ENCODE results near the gene RAB3IL1. TPM values are rescaled to one million over a fixed set of nuclear protein-coding genes. Genes with fewer than 3 reads are reported as not detected.

Gene RAB3IL1
- total and polyA plus RNA-seq, 2 of the 13 experiments (the other 11 are each of a cell fraction or from before 2014, with no cell fraction given) = 1.2 to 2.0 TPM

- Histone ChIP-seq H3K79me2 (ENCODE audit: insufficient read depth, low read length) (no peaks in the 10 kb centered on the region), H3K4me2 (ENCODE audit: low read depth, low read length) (no peak overlapping the region), H3K36me3 (replicated peaks in 1 of 2; ENCODE audit: control insufficient read depth in 1 of 2, insufficient read depth in 2 of 2, low read length in 2 of 2) (no peaks in the 10 kb centered on the region; a peak in 1 of 5 replicates), H3K4me1 (ENCODE audit: insufficient read depth, low read length) (peaks cover 9% of the 10 kb centered on the region; the same call in 1 of the 2 replicates), H3K27me3 (ENCODE audit: control insufficient read depth in 1 of 2, insufficient read depth in 2 of 2, low read length in 2 of 2) (0 out of 5 replicates have a peak, but pooled peaks cover 0 to 6% of the 10 kb centered on the region in 2 experiments), H3K4me3 (replicated peaks in 1 of 3; ENCODE audit: insufficient read depth in 1 of 3, low read depth in 2 of 3, low read length in 3 of 3) (no peak overlapping the region), H3K27ac (ENCODE audit: extremely low read length, insufficient read depth, low read length) (no peak overlapping the region), H3K9me3 (ENCODE audit: low read length) (no peaks in the 10 kb centered on the region), H3K9ac (ENCODE audit: insufficient read depth, low read depth, low read length) (no peak overlapping the region), H4K20me1 (ENCODE audit: insufficient read depth, low read length) (no peaks in the 10 kb centered on the region), H2AFZ (ENCODE audit: low read length) (no peak overlapping the region)
- ATAC-seq = no peak
- DNase-seq (ENCODE audit: low spot score) = no peak
- intact Hi-C loops (cut with micrococcal nuclease; ENCODE audit: unreplicated experiment) = no loop called here
- no TSS peak for BruUV-seq (replicated peaks)
- no peak for FAIRE-seq
- ChIA-PET POLR2A (no interaction called here), CTCF (ENCODE audit: low intra/inter-chr PET ratio, low total read pairs) (no interaction called here)
- WGBS (ENCODE audit: low lambda C conversion rate) = 97% methylated on average over 11 of the region's 14 CpGs
- TF ChIP-seq BHLHE40 (IDR thresholded peaks at IDR 0.05; ENCODE audit: low read length) (no peak), LRRFIP1 (CRISPR knock-in tag; conservative IDR thresholded peaks at IDR 0.05) (no peak), E2F5 (CRISPR knock-in tag; conservative IDR thresholded peaks at IDR 0.05) (no peak), PBX2 (CRISPR knock-in tag; IDR thresholded peaks at IDR 0.05) (no peak), ZNF230 (CRISPR knock-in tag; IDR thresholded peaks at IDR 0.05) (no peak), ZNF704 (CRISPR knock-in tag; IDR thresholded peaks at IDR 0.05; ENCODE audit: borderline replicate concordance) (no peak), ZNF580 (CRISPR knock-in tag; IDR thresholded peaks at IDR 0.05; ENCODE audit: borderline replicate concordance, low read depth) (no peak), POLR2AphosphoS2 (IDR thresholded peaks at IDR 0.05; ENCODE audit: low read depth, low read length) (no peak), MBNL3 (CRISPR knock-in tag; conservative IDR thresholded peaks at IDR 0.05) (no peak), HOXA7 (CRISPR knock-in tag; IDR thresholded peaks at IDR 0.05) (no peak), THAP11 (CRISPR knock-in tag; IDR thresholded peaks at IDR 0.05) (no peak), RFX1 (IDR thresholded peaks at IDR 0.05) (no peak), AGO2 (optimal IDR thresholded peaks at IDR 0.05; ENCODE audit: low read depth, low read length) (no peak), ZBTB7A (CRISPR knock-in tag; IDR thresholded peaks at IDR 0.05) (no peak), JDP2 (CRISPR knock-in tag; IDR thresholded peaks at IDR 0.05; ENCODE audit: borderline replicate concordance) (no peak), ZNF496 (CRISPR knock-in tag; IDR thresholded peaks at IDR 0.05; ENCODE audit: insufficient replicate concordance) (no peak), RBM39 (IDR thresholded peaks at IDR 0.05; ENCODE audit: low read depth, low read length, poor library complexity, severe bottlenecking) (no peak), MBD4 (IDR thresholded peaks at IDR 0.05; ENCODE audit: borderline replicate concordance, low read length) (no peak), ZNF790 (CRISPR knock-in tag; IDR thresholded peaks at IDR 0.05; ENCODE audit: borderline replicate concordance) (no peak), NFE2 (CRISPR knock-in tag; IDR thresholded peaks at IDR 0.05) (no peak)
- in situ Hi-C loops (cut with HindIII; ENCODE audit: extremely low pct_ligation_motif_present, low pct_unique_long_range_greater_than_20kb) = no loop called here
Observed at GRCh38 chr11:61875698-61876097, 41.7 kb downstream of the RAB3IL1 start.
